Subcutaneous adipose tissue (tissue), 4 donors: ENCODE data around the gene TUBE1. TPM values are rescaled to one million over a fixed set of nuclear protein-coding genes. Genes with fewer than 3 reads are reported as not detected.

ENCODE experiments used
- total RNA-seq, 4 donors: library from RNA; depleted of rRNA; stranded (reverse); fragments of >200 nt; gene quantifications; one replicate each; pipeline ENCODE4 v1.1.0, GENCODE V29; 2016
- TF ChIP-seq, protein P1 (sequence below): fragments of 450-650 bp; IDR thresholded peaks from one replicate; pipeline ENCODE4 v1.5.1; 2016; ENCODE audit warnings: low read depth, mild to moderate bottlenecking, control low read depth, antibody characterized with exemption, moderate library complexity

The TUBE1 gene
- total RNA-seq, 4 donors from 2014 or later: 27.2 to 57.6 (median 34.7) TPM

- TF ChIP-seq, protein P1, sequence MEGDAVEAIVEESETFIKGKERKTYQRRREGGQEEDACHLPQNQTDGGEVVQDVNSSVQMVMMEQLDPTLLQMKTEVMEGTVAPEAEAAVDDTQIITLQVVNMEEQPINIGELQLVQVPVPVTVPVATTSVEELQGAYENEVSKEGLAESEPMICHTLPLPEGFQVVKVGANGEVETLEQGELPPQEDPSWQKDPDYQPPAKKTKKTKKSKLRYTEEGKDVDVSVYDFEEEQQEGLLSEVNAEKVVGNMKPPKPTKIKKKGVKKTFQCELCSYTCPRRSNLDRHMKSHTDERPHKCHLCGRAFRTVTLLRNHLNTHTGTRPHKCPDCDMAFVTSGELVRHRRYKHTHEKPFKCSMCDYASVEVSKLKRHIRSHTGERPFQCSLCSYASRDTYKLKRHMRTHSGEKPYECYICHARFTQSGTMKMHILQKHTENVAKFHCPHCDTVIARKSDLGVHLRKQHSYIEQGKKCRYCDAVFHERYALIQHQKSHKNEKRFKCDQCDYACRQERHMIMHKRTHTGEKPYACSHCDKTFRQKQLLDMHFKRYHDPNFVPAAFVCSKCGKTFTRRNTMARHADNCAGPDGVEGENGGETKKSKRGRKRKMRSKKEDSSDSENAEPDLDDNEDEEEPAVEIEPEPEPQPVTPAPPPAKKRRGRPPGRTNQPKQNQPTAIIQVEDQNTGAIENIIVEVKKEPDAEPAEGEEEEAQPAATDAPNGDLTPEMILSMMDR: no peak
These were observed 62.8 kb downstream of the TUBE1 start for GRCh38 chr6:112024464-112024863.

- TF ChIP-seq, protein P1: no peak
These were observed 64.5 kb downstream of the TUBE1 start for GRCh38 chr6:112022749-112023148.

DNA sequence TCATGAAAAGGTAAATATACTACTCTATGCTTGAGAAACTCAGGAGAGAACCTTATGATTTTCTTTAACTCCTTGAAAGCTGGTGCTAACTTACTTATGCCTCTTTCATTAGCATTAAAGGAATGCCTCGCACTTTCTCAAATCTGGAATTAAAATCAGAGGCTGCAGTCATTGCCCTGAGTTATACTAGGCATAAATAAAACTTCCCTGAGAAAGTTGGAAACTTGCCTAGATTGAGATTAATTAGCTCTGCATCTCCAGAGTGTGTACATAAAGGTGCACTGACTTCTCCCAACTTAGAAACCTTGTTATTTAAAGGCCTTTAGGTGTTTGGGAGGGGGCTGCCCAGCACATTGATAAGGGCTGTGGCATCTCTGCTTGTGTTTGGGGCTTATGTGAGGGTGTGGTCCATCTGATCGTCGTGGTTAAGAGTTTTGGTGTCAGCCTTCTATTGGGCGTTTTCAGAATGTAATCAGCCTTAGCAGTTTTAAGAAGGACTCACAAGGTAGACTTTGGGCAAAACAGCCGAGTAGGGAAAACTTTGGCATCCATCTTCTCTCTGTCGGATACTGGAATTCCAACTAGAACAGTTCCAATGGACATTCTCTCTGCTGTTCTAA is 65.5 kb downstream of the TUBE1 start:
- TF ChIP-seq, protein P1: no peak

Other genes with a start within 250 kb of the TUBE1 start
- 100 to 1,000 TPM; 185 to 279 (median 252) TPM for gene FYN, start 214.0 kb downstream of the TUBE1 start, total RNA-seq
- not detected for gene CCN6, start 33.4 kb downstream of the TUBE1 start, total RNA-seq
- gene FAM229B, start 109 bp upstream of the TUBE1 start, total RNA-seq: 10 to 100 TPM in 1 of 4 donors, 1 to 10 TPM in 3; 7.0 to 14.9 (median 9.1) TPM
- 100 to 1,000 TPM; 212 to 265 (median 238) TPM for gene LAMA4, start 167.1 kb upstream of the TUBE1 start, total RNA-seq